Measurements from ENCODE around the gene AP4S1.

Gene AP4S1

DNA sequence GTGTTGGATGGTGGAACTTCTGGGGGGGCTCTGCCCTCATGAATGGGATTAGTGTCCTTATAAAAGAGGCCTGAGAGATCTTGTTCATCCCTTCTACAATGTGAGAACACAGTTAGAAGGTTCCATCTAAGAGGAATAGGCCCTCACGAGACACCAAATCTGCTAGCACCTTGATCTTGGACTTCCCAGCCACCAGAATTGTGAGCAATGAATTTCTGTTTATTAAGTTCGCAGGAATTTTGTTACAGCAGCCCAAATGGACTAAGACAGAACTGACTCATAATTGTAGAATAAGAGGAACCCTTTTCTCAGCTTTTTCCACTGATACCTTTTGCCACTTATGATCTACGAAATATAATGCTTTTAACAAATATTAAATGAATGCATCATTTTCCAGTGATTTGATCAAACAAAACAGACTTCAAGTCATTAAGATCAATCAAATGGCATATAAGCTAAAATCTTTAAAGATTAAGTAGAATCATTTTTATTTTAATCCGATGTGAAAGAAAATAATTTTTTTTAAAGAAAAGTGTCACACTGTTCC is 113.9 kb downstream of the AP4S1 start:
- DNase-seq, result no peak

DNA sequence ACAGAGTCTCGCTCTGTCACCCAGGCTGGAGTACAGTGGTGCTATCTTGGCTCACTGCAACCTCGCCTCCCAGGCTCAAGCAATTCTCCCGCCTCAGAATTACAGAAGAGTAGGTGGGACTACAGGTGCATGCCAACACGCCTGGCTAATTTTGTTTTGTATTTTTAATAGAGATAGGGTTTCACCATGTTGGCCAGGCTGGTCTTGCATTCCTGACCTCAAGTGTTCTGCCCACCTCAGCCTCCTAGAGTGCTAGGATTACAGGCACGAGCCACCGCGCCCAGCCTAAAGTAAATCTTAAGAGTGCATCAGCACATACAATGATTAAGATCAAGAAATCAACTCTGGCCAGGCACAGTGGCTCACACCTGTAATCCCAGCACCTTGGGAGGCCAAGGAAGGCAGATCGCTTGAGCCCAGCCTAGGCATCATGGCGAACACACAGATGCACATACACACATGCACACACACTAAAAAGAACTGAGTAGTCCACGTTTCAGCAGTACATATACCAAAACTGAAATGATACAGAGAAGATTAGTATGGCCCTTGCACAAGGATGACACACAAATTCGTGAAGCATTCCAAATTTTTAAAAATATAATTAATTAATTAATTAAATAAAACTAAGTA is 117.1 kb downstream of the AP4S1 start:
- no peak for DNase-seq
